Natural killer cell treated with Interleukin-12 subunit alpha and Interleukin-12 subunit beta and Interleukin-15 and Interleukin-18, amount 100 ng/mL, for 72 hours (primary cell): Measurements from ENCODE around the gene ZNF445. TPM values are rescaled to one million over a fixed set of nuclear protein-coding genes. Genes with fewer than 3 reads are reported as not detected.
"Not testable (repeated sequence)": the region's sequence is repeated elsewhere in the genome, so short reads cannot be mapped to it uniquely, and the experiment has no call there.

Experiments used
- ATAC-seq, 2 donors: fragments of 150-1000 bp; cut with Tn5 transposase in 1 of 2; sonication (Bioruptor Pico), chemical (Tn5 transposase) in 1 of 2; 2 replicates each; pipeline ENCODE4 v1.10.0; 2021
- DNase-seq: peaks from one replicate; pipeline ENCODE4 v3.0.0; 2022; ENCODE audit warnings: low spot score
- H3K27ac Mint-ChIP-seq, 2 donors: 1 replicate in 1 of 2; 2 replicates in 1 of 2; pipeline ENCODE4 v1.8.0; 2022; ENCODE audit warnings: mixed read lengths in 2 of 2, mild to moderate bottlenecking in 1 of 2, moderate library complexity in 1 of 2
- H3K27me3 Mint-ChIP-seq, 2 donors: 1 replicate in 1 of 2; 2 replicates in 1 of 2; pipeline ENCODE4 v1.8.0; 2022; ENCODE audit warnings: mixed read lengths in 2 of 2
- H3K36me3 Mint-ChIP-seq: one replicate; pipeline ENCODE4 v1.8.0; 2022; ENCODE audit warnings: mixed read lengths
- H3K4me1 Mint-ChIP-seq, 2 donors: 1 replicate in 1 of 2; 2 replicates in 1 of 2; pipeline ENCODE4 v1.8.0; 2022; ENCODE audit warnings: low read depth in 2 of 2, mixed read lengths in 2 of 2, mild to moderate bottlenecking in 1 of 2
- H3K4me3 Mint-ChIP-seq: one replicate; pipeline ENCODE4 v1.8.0; 2022; ENCODE audit warnings: mixed read lengths
- H3K9me3 Mint-ChIP-seq: 2 replicates; pipeline ENCODE4 v1.8.0; 2022; ENCODE audit warnings: mixed read lengths
- total RNA-seq, 2 donors: library from RNA; stranded (reverse); gene quantifications; one replicate each; pipeline ENCODE4 v1.2.3, GENCODE V29; 2022

ZNF445 gene
- total RNA-seq, 2 donors from 2014 or later: 25.2 to 33.3 TPM

DNA sequence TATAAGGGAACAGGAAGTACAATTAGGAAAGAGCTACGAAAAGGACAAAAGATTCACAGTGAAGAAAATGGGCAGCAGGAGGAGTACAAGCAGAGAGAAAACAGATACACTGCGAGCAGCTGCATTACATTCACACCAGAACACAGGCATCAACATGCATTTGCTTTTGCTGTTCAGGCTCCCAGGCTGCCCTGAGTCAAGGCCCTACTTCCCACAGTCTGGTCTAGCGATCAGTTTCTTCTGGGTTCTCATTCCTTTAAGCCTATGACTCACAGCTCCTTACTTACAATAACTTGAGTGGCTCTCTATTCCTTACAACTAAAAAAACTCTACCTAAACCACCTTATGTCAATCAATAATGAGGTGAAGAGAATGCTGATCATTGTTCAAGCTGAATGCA is 24.5 kb upstream of the ZNF445 start:
- Mint-ChIP-seq H3K27me3 (no peaks in the 10 kb centered on the region), H3K9me3 (peaks cover 28% of the 10 kb centered on the region), H3K36me3 (peaks cover 77% of the 10 kb centered on the region), H3K4me1 (peaks cover 5 to 19% of the 10 kb centered on the region in 2 donors), H3K27ac (no peak overlapping the region), H3K4me3 (no peak overlapping the region)
- DNase-seq (no peak), ATAC-seq (no peak)

GRCh38 chr3:44499899-44500168 is 22.4 kb upstream of the ZNF445 start:
- ATAC-seq, H3K27me3 Mint-ChIP-seq, DNase-seq, H3K4me3 Mint-ChIP-seq, H3K27ac Mint-ChIP-seq: not testable (repeated sequence)
- H3K36me3 Mint-ChIP-seq: peaks cover 75% of the 10 kb centered on the region
- peaks cover 5 to 15% of the 10 kb centered on the region in 2 donors for H3K4me1 Mint-ChIP-seq
- H3K9me3 Mint-ChIP-seq: peaks cover 28% of the 10 kb centered on the region

DNA sequence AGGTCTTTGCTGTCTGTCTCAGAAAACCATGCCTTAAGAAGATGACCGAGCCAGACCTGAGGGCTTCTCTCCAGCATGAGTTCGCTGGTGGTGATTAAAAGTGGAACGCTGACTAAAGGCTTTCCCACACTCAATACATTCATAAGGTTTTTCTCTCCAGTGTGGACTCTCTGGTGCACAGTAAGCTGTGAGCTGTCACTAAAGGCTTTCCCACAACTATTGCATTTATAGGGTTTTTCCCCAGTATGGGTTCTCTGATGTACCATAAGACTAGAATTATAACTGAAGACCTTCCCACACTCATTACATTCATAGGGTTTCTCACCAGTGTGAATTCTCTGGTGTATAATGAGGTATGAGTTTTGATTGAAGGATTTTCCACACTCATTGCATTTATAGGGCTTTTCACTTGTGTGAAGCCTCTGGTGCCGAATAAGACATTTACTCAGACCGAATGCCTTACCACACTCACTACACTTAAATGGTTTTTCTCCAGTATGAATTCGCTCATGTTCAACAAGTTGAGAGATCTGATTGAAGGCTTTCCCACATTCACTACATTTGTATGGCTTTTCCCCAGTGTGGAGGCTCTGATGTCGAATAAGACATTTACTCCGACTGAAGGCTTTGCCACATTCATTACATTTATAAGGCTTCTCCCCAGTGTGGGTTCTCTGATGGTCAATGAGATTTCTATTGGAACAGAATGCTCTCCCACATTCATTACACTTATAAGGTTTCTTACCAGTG is 21.9 kb upstream of the ZNF445 start:
- peaks cover 28% of the 10 kb centered on the region for H3K9me3 Mint-ChIP-seq
- no peak for ATAC-seq
- DNase-seq: no peak
- no peak overlapping the region for H3K4me3 Mint-ChIP-seq
- no peak overlapping the region for H3K27ac Mint-ChIP-seq
- H3K4me1 Mint-ChIP-seq: peaks cover 5 to 15% of the 10 kb centered on the region in 2 donors
- H3K36me3 Mint-ChIP-seq: peaks cover 75% of the 10 kb centered on the region
- no peaks in the 10 kb centered on the region for H3K27me3 Mint-ChIP-seq

GRCh38 chr3:44495636-44496415 is 18.4 kb upstream of the ZNF445 start:
- no peak overlapping the region for H3K27ac Mint-ChIP-seq
- DNase-seq (no peak), ATAC-seq (no peak)
- H3K4me3 Mint-ChIP-seq: no peak overlapping the region
- peaks cover 53% of the 10 kb centered on the region for H3K36me3 Mint-ChIP-seq
- H3K27me3 Mint-ChIP-seq: no peaks in the 10 kb centered on the region
- H3K4me1 Mint-ChIP-seq: peaks cover 0 to 4% of the 10 kb centered on the region in 2 donors
- peaks cover 17% of the 10 kb centered on the region for H3K9me3 Mint-ChIP-seq

- DNase-seq (no peak), ATAC-seq (no peak)
- no peak overlapping the region for H3K4me3 Mint-ChIP-seq
- no peak overlapping the region for H3K27ac Mint-ChIP-seq
- H3K27me3 Mint-ChIP-seq: no peaks in the 10 kb centered on the region
- H3K4me1 Mint-ChIP-seq: no peaks in the 10 kb centered on the region
- H3K36me3 Mint-ChIP-seq: peaks cover 24% of the 10 kb centered on the region
- H3K9me3 Mint-ChIP-seq: no peaks in the 10 kb centered on the region
These were observed 15.0 kb upstream of the ZNF445 start for GRCh38 chr3:44492496-44492895.

GRCh38 chr3:44482721-44483120 is 5.3 kb upstream of the ZNF445 start:
- H3K4me3 Mint-ChIP-seq: no peak overlapping the region
- DNase-seq: no peak
- H3K36me3 Mint-ChIP-seq: no peaks in the 10 kb centered on the region
- peaks cover 4% of the 10 kb centered on the region for H3K9me3 Mint-ChIP-seq
- H3K27ac Mint-ChIP-seq: no peak overlapping the region
- H3K4me1 Mint-ChIP-seq: peaks cover 3 to 6% of the 10 kb centered on the region in 2 donors
- no peaks in the 10 kb centered on the region for H3K27me3 Mint-ChIP-seq
- ATAC-seq: no peak

DNA sequence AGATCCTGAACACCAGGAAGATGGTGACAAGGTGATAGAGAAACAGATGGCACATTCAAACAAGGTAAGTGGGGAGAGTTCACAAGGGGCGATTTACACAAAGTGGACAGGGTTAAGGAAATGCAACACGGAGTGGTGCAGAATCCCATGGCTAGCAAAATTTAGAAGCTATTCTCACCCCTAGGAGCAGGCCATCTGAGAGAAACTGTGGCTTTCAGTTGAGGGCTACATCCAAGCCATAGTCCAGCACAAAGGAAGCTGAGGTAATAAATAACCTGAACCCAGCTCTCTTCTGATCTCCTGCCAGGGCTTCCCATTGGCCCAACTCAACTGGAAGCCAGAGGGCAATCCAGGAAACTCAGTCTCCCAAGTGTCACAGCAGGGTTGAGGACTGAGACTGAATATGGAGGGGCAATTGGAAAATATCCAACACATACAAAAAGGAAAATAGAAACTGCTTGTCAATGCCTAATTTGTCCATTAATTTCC is 1.2 kb upstream of the ZNF445 start:
- no peaks in the 10 kb centered on the region for H3K9me3 Mint-ChIP-seq
- peak overlapping the region; percentile 90 for H3K4me3 Mint-ChIP-seq
- DNase-seq (no peak), ATAC-seq (no peak)
- H3K4me1 Mint-ChIP-seq: peaks cover 19 to 26% of the 10 kb centered on the region in 2 donors
- H3K36me3 Mint-ChIP-seq: no peaks in the 10 kb centered on the region
- H3K27ac Mint-ChIP-seq: peak overlapping the region in 1 of 2 donors; percentile 69
- no peaks in the 10 kb centered on the region for H3K27me3 Mint-ChIP-seq

DNA sequence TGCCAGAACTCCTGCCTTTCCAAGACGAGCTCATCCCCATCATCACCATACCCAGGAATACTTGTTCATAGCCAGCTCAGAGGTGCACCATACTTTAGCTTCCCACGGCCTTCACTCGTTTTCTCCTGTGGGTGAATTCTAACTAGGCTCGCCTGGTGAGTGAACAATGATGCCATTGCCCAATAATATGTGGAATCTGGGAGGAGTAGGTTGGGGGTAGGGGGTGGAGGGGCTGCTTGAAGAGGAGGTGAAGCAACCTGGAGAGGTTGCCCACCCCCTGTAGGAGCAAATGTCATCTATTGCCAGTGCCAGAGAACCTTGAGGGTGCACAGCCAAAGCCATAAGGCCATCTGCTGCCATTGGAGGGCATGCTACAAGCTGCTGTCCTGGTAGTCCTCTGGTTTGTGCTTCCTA is 592 bp upstream of the ZNF445 start:
- no peak for DNase-seq
- H3K27me3 Mint-ChIP-seq: no peaks in the 10 kb centered on the region
- no peak for ATAC-seq
- H3K4me1 Mint-ChIP-seq: peaks cover 21 to 27% of the 10 kb centered on the region in 2 donors
- H3K9me3 Mint-ChIP-seq: no peaks in the 10 kb centered on the region
- peak overlapping the region; percentile 90 for H3K4me3 Mint-ChIP-seq
- H3K36me3 Mint-ChIP-seq: no peaks in the 10 kb centered on the region
- peak overlapping the region; percentile 69 to 92 for H3K27ac Mint-ChIP-seq

GRCh38 chr3:44476963-44477311 is 533 bp downstream of the ZNF445 start:
- Mint-ChIP-seq H3K27ac (peak overlapping the region; percentile 69 to 92), H3K4me1 (peaks cover 21 to 34% of the 10 kb centered on the region in 2 donors), H3K36me3 (no peaks in the 10 kb centered on the region), H3K27me3 (no peaks in the 10 kb centered on the region), H3K9me3 (no peaks in the 10 kb centered on the region), H3K4me3 (peak overlapping the region; percentile 90)
- no peak for DNase-seq
- ATAC-seq: no peak

DNA sequence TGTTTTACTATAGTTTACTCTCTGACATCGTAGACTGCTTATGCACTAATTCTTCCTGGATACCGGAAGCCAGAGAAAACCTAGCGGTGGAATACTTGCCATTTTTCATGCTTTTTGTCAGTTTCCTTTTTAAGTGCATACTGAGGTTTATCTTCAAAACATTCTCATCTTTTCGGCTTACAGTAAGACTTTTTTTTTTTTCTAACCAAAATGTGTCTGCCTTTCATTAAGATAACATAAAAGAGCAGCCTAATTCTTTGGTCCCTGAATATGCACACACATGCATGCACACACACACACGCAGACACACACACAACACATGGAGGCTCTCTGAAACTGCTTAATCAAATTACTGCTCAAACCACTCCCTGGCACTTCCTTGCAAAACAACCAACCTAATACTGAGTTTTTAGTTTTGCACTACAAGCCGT is 1.3 kb downstream of the ZNF445 start:
- no peaks in the 10 kb centered on the region for H3K27me3 Mint-ChIP-seq
- DNase-seq (no peak), ATAC-seq (no peak)

GRCh38 chr3:44474886-44475285 is 2.6 kb downstream of the ZNF445 start:
- not testable (repeated sequence) for DNase-seq, H3K27me3 Mint-ChIP-seq, H3K4me3 Mint-ChIP-seq, H3K27ac Mint-ChIP-seq, H3K9me3 Mint-ChIP-seq, ATAC-seq, H3K36me3 Mint-ChIP-seq
- peaks cover 31 to 46% of the 10 kb centered on the region in 2 donors for H3K4me1 Mint-ChIP-seq

More for the DNA sequence above, 1.3 kb downstream of the ZNF445 start:
- Mint-ChIP-seq H3K4me1 (peaks cover 28 to 41% of the 10 kb centered on the region in 2 donors), H3K27ac (peak overlapping the region; percentile 69 to 92), H3K9me3 (no peaks in the 10 kb centered on the region), H3K4me3 (peak overlapping the region; percentile 90), H3K36me3 (no peaks in the 10 kb centered on the region)

DNA sequence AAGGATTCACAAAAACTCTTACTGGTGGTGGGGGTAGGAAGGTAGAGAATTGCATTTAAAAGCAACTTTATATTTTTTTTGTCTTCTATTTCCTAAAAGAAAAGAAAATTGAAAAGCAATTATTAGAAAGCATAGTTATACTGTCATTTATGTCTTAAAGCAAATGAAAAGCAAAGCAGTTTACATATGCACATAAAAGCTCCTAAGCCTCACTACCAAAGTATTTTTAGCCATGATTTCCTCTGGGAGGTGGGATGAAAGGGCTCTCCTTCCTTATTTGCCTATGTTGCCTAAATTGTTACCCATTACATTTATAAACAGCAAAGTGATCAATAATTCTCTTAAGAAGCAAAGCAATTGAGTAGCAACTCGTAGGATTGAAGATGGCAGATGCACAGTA is 7.0 kb downstream of the ZNF445 start:
- H3K9me3 Mint-ChIP-seq: no peaks in the 10 kb centered on the region
- H3K4me1 Mint-ChIP-seq: peaks cover 21 to 37% of the 10 kb centered on the region in 2 donors
- H3K27me3 Mint-ChIP-seq: no peaks in the 10 kb centered on the region
- H3K36me3 Mint-ChIP-seq: peaks cover 7% of the 10 kb centered on the region
- ATAC-seq: no peak
- no peak overlapping the region for H3K4me3 Mint-ChIP-seq
- DNase-seq: no peak
- no peak overlapping the region for H3K27ac Mint-ChIP-seq

DNA sequence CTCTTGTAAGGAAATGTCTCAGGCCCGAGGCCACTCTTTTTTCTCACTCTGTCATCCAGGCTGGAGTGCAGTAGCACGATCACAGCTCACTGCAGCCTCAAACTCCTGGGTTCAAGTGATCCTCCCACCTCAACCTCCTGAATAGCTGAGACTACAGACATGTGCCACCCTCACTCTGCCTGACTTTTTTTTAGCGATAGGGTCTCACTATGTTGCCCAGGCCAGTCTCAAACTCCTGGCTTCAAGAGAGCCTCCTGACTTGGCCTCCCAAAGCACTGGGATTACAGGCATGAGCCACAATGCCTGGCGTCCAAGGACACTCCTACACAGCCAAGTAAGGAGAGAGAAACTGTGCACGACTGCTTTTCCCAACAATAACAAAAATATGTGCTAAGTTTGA is 7.6 kb downstream of the ZNF445 start:
- no peak for DNase-seq
- Mint-ChIP-seq H3K9me3 (no peaks in the 10 kb centered on the region), H3K36me3 (peaks cover 7% of the 10 kb centered on the region), H3K27me3 (no peaks in the 10 kb centered on the region), H3K4me1 (peaks cover 21 to 37% of the 10 kb centered on the region in 2 donors), H3K4me3 (no peak overlapping the region), H3K27ac (no peak overlapping the region)
- no peak for ATAC-seq
